Measurements from ENCODE around the gene GNPTAB. TPM values are rescaled to one million over a fixed set of nuclear protein-coding genes. Genes with fewer than 3 reads are reported as not detected.

Gene GNPTAB
- total and polyA plus RNA-seq, 2 donors (not counting 1 experiment from before 2014, with no cell fraction given), result 10.4 to 79.4 TPM

GRCh38 chr12:101779200-101779599, 51.6 kb downstream of the GNPTAB start:
- intact Hi-C loops (cut with micrococcal nuclease), result no loop called here
- H3K36me3 ChIP-seq (replicated peaks in 1 of 2; ENCODE audit: control extremely low read depth in 1 of 2, control insufficient read depth in 1 of 2, extremely low read depth in 1 of 2, insufficient read depth in 2 of 2, low read length in 1 of 2), result peaks cover 1 to 6% of the 10 kb centered on the region in 2 experiments
- WGBS (ENCODE audit: insufficient coverage), result no CpG with 5 or more reads among the region's 3 CpGs

GRCh38 chr12:101777978-101778377, 52.8 kb downstream of the GNPTAB start:
- no peaks in the 10 kb centered on the region for H3K9me3 Mint-ChIP-seq (ENCODE audit: insufficient read depth)
- H3K4me2 ChIP-seq (replicated peaks; ENCODE audit: low read depth, low read length, poor library complexity, severe bottlenecking), result no peak overlapping the region
- CTCF ChIA-PET, result interaction anchor here (1.2 to 3.8 kb wide), 5 partner anchors 22 to 61 kb away, joined by 3 to 31 read pairs (median 14); partner anchors contain the start of gene GNPTAB

More at GRCh38 chr12:101779200-101779599, 51.6 kb downstream of the GNPTAB start:
- POLR2A ChIA-PET, result interaction anchor here (0.6 kb wide), 1 partner anchor 71 kb away, joined by 3 read pairs; no protein-coding TSS in a partner anchor
- CTCF ChIA-PET, result interaction anchor here (0.5 to 3.8 kb wide), 10 partner anchors 10 to 60 kb away, joined by 3 to 31 read pairs (median 5); partner anchors contain the start of gene GNPTAB
- Histone ChIP-seq H3K9me3 (ENCODE audit: control extremely low read depth in 1 of 3, control insufficient read depth in 2 of 3, insufficient read depth in 1 of 3, low read length in 2 of 3) (no peaks in the 10 kb centered on the region), H3K4me2 (replicated peaks; ENCODE audit: low read depth, low read length, poor library complexity, severe bottlenecking) (no peak overlapping the region), H3K27me3 (replicated peaks in 1 of 4; ENCODE audit: control extremely low read depth in 1 of 4, control insufficient read depth in 3 of 4, insufficient read depth in 4 of 4, low read length in 3 of 4) (no peaks in the 10 kb centered on the region), H3K9ac (ENCODE audit: low read length) (no peak overlapping the region), H2AFZ (ENCODE audit: insufficient read depth, low read depth, low read length, poor library complexity, severe bottlenecking) (no peak overlapping the region), H3K27ac (ENCODE audit: low read length in 2 of 2) (no peak overlapping the region), H3K4me1 (ENCODE audit: control insufficient read depth in 2 of 2, insufficient read depth in 2 of 2, low read length in 2 of 2) (peaks cover 5 to 7% of the 10 kb centered on the region in 2 donors), H3K4me3 (ENCODE audit: control extremely low read depth in 1 of 5, extremely low read depth in 1 of 5, insufficient read depth in 1 of 5, low read depth in 2 of 5, low read length in 4 of 5) (no peak overlapping the region), H4K20me1 (ENCODE audit: control insufficient read depth, insufficient read depth, low read length, poor library complexity, severe bottlenecking) (no peaks in the 10 kb centered on the region), H3K79me2 (ENCODE audit: control insufficient read depth, insufficient read depth, low read length) (no peaks in the 10 kb centered on the region)
- Mint-ChIP-seq H3K4me3 (no peak overlapping the region), H3K27me3 (no peaks in the 10 kb centered on the region), H3K9me3 (ENCODE audit: insufficient read depth) (no peaks in the 10 kb centered on the region), H3K4me1 (peaks cover 18% of the 10 kb centered on the region), H3K27ac (no peak overlapping the region)
- TF ChIP-seq EZH2 (IDR thresholded peaks at IDR 0.05; ENCODE audit: borderline replicate concordance, insufficient read depth, low read depth, low read length, poor library complexity, severe bottlenecking) (no peak), CTCF (IDR thresholded peaks at IDR 0.05) (no peak)
- DNase-seq, result no peak
- no peak for ATAC-seq (ENCODE audit: low read depth)

More at GRCh38 chr12:101777978-101778377, 52.8 kb downstream of the GNPTAB start:
- Mint-ChIP-seq H3K27me3 (no peaks in the 10 kb centered on the region), H3K4me1 (peaks cover 19% of the 10 kb centered on the region), H3K4me3 (no peak overlapping the region), H3K27ac (no peak overlapping the region)
- Histone ChIP-seq H3K4me3 (ENCODE audit: control extremely low read depth in 1 of 5, extremely low read depth in 1 of 5, insufficient read depth in 1 of 5, low read depth in 2 of 5, low read length in 4 of 5) (no peak overlapping the region), H3K27me3 (replicated peaks in 1 of 4; ENCODE audit: control extremely low read depth in 1 of 4, control insufficient read depth in 3 of 4, insufficient read depth in 4 of 4, low read length in 3 of 4) (no peaks in the 10 kb centered on the region), H4K20me1 (ENCODE audit: control insufficient read depth, insufficient read depth, low read length, poor library complexity, severe bottlenecking) (no peaks in the 10 kb centered on the region), H3K79me2 (ENCODE audit: control insufficient read depth, insufficient read depth, low read length) (no peaks in the 10 kb centered on the region), H3K27ac (ENCODE audit: low read length in 2 of 2) (no peak overlapping the region), H2AFZ (ENCODE audit: insufficient read depth, low read depth, low read length, poor library complexity, severe bottlenecking) (no peak overlapping the region), H3K9ac (ENCODE audit: low read length) (no peak overlapping the region), H3K36me3 (replicated peaks in 1 of 2; ENCODE audit: control extremely low read depth in 1 of 2, control insufficient read depth in 1 of 2, extremely low read depth in 1 of 2, insufficient read depth in 2 of 2, low read length in 1 of 2) (peaks cover 0 to 6% of the 10 kb centered on the region in 2 experiments), H3K4me1 (ENCODE audit: control insufficient read depth in 2 of 2, insufficient read depth in 2 of 2, low read length in 2 of 2) (peaks cover 5 to 7% of the 10 kb centered on the region in 2 donors), H3K9me3 (ENCODE audit: control extremely low read depth in 1 of 3, control insufficient read depth in 2 of 3, insufficient read depth in 1 of 3, low read length in 2 of 3) (no peaks in the 10 kb centered on the region)
- ATAC-seq (ENCODE audit: low read depth) (no peak), DNase-seq (no peak)
- intact Hi-C loops (cut with micrococcal nuclease), result no loop called here
- POLR2A ChIA-PET, result no interaction called here
- WGBS (ENCODE audit: insufficient coverage), result 0% methylated on average over 1 of the region's 4 CpGs
- TF ChIP-seq CTCF (IDR thresholded peaks at IDR 0.05) (no peak), EZH2 (IDR thresholded peaks at IDR 0.05; ENCODE audit: borderline replicate concordance, insufficient read depth, low read depth, low read length, poor library complexity, severe bottlenecking) (no peak)
